HepG2 (cell line): Measurements from ENCODE around the gene CARMIL3. TPM values are rescaled to one million over a fixed set of nuclear protein-coding genes. Genes with fewer than 3 reads are reported as not detected.

Experiments used
- ATAC-seq: fragments of 200-7000 bp; cut with Tn5 transposase; 3 replicates; pipeline ENCODE4 v1.9.1; 2020; ENCODE audit warnings: mild to moderate bottlenecking, moderate library complexity
- BruUV-seq: library from RNA; stranded (reverse); fragments of 400-500 nt; replicated peaks from 2 replicates; lab custom pipeline; 2021; lab: Mats Ljungman, UMichigan
- CTCF ChIA-PET: fragments of 300-600 bp; formaldehyde crosslinking; extraction: SDS; loops from one replicate; lab custom pipeline; 2021; ENCODE audit warnings: low total read pairs, inconsistent platforms, low intra/inter-chr PET ratio; lab: Yijun Ruan, JAX
- POLR2A ChIA-PET: fragments of 350-600 bp; sonication (Branson Sonifier 250); formaldehyde crosslinking; loops from one replicate; lab custom pipeline; 2020; ENCODE audit warnings: antibody characterized with exemption, inconsistent platforms; lab: Yijun Ruan, JAX
- DNase-seq: peaks from one replicate; pipeline ENCODE4 v3.0.0-alpha.2; 2015; ENCODE audit warnings: low spot score
- FAIRE-seq: peaks from 3 replicates; lab custom pipeline; 2011; peaks lifted over from hg19 to GRCh38; lab: Jason Lieb, UNC
- H2AFZ ChIP-seq: one replicate; pipeline ENCODE4 v1.6.1; 2011; ENCODE audit warnings: low read length, inconsistent platforms
- H3K27ac ChIP-seq: fragments of 300-600 bp; 3 replicates; pipeline ENCODE4 v1.8.0; 2011; ENCODE audit warnings: mixed run types, mild to moderate bottlenecking, mixed read lengths, low read length, inconsistent platforms; ENCODE audit not compliant: insufficient read depth; ENCODE audit errors: extremely low read length
- H3K27me3 ChIP-seq, 2 experiments: fragments of 200-600 bp in 1 of 2; 2 replicates in 1 of 2; 3 replicates in 1 of 2; pipeline versions ENCODE4 v1.6.0 to v1.8.0; 2011; ENCODE audit warnings: low read length in 2 of 2, mild to moderate bottlenecking in 2 of 2, moderate library complexity in 2 of 2, inconsistent platforms in 1 of 2; ENCODE audit not compliant: insufficient read depth in 2 of 2, control insufficient read depth in 1 of 2
- H3K36me3 ChIP-seq, 2 experiments: fragments of 200-600 bp in 1 of 2; replicated peaks in 1 of 2; 2 replicates in 1 of 2; 3 replicates in 1 of 2; pipeline versions ENCODE4 v1.5.1 to v1.8.0; 2011; ENCODE audit warnings: low read length in 2 of 2, inconsistent platforms in 1 of 2; ENCODE audit not compliant: insufficient read depth in 2 of 2, control insufficient read depth in 1 of 2
- H3K4me1 ChIP-seq: 2 replicates; pipeline ENCODE4 v1.5.1; 2012; ENCODE audit warnings: low read length, inconsistent platforms; ENCODE audit not compliant: insufficient read depth
- H3K4me2 ChIP-seq: 2 replicates; pipeline ENCODE4 v1.6.0; 2011; ENCODE audit warnings: low read depth, low read length, inconsistent platforms
- H3K4me3 ChIP-seq, 3 experiments: fragments of 200-600 bp in 1 of 3; sonication (generic), shearing (Covaris generic) in 1 of 3; replicated peaks in 1 of 3; 2 replicates each; pipeline ENCODE4 v1.5.1; 2011 to 2016; ENCODE audit warnings: low read length in 3 of 3, inconsistent platforms in 2 of 3, low read depth in 2 of 3, mild to moderate bottlenecking in 2 of 3, control low read depth in 1 of 3, mixed read lengths in 1 of 3; ENCODE audit not compliant: insufficient read depth in 1 of 3
- H3K79me2 ChIP-seq: one replicate; pipeline ENCODE4 v1.6.1; 2011; ENCODE audit warnings: low read length, inconsistent platforms; ENCODE audit not compliant: insufficient read depth
- H3K9ac ChIP-seq: 2 replicates; pipeline ENCODE4 v1.6.0; 2011; ENCODE audit warnings: mild to moderate bottlenecking, low read depth, low read length, inconsistent platforms; ENCODE audit not compliant: insufficient read depth
- H3K9me3 ChIP-seq: 2 replicates; pipeline ENCODE4 v1.5.1; 2012; ENCODE audit warnings: mild to moderate bottlenecking, low read length
- H4K20me1 ChIP-seq: 2 replicates; pipeline ENCODE4 v1.6.0; 2011; ENCODE audit warnings: inconsistent platforms, mild to moderate bottlenecking, low read length, moderate library complexity; ENCODE audit not compliant: insufficient read depth
- CBX2 ChIP-seq, 2 experiments: fragments of 200-600 bp in 1 of 2; sonication (generic); formaldehyde crosslinking in 1 of 2; IDR thresholded peaks; 2 replicates each; pipeline versions ENCODE4 v1.7.0 to v1.8.1; 2018 to 2022; ENCODE audit warnings: low read depth in 2 of 2, low read length in 1 of 2, mild to moderate bottlenecking in 1 of 2, missing genetic modification reagents in 1 of 2
- MEIS2 ChIP-seq: sonication (generic); formaldehyde crosslinking; IDR thresholded peaks from 2 replicates; pipeline ENCODE4 v1.9.0; 2021; ENCODE audit warnings: mild to moderate bottlenecking, missing genetic modification reagents
- MYC ChIP-seq: sonication (generic); formaldehyde crosslinking; IDR thresholded peaks from 2 replicates; pipeline ENCODE4 v1.9.0; 2021; ENCODE audit warnings: missing genetic modification reagents, borderline replicate concordance
- NFRKB ChIP-seq: fragments of 450-650 bp; IDR thresholded peaks from 2 replicates; pipeline ENCODE4 v1.6.1; 2017
- ZMYM2 ChIP-seq: sonication (generic); formaldehyde crosslinking; IDR thresholded peaks from 2 replicates; pipeline ENCODE4 v1.8.0; 2022; ENCODE audit warnings: mild to moderate bottlenecking, missing genetic modification reagents
- WGBS: methylation state at CpG from one replicate; pipeline ENCODE4 v1.1.6; 2017; ENCODE audit warnings: low lambda C conversion rate; 5-methylcytosine and 5-hydroxymethylcytosine counted together
- in situ Hi-C: cut with HindIII; loops from 2 replicates; pipeline ENCODE4 v1.10.0; 2017; ENCODE audit warnings: low pct_unique_long_range_greater_than_20kb; ENCODE audit not compliant: extremely low pct_ligation_motif_present
- intact Hi-C: fragments of 100-400 bp; cut with micrococcal nuclease; formaldehyde crosslinking; loops from one replicate; pipeline ENCODE4 v1.10.0; 2022; ENCODE audit not compliant: unreplicated experiment
- polyA plus RNA-seq, 8 experiments: library from polyadenylated mRNA; depleted of rRNA in 3 of 8; stranded (reverse) in 7 of 8; unstranded in 1 of 8; fragments of >200 nt; fragmentation: Illumina TruSeq in 4 of 8; extraction: Trizol in 4 of 8; gene quantifications; 2 replicates each; pipeline versions ENCODE4 v1.2.1 to v1.2.3, GENCODE V29; 2011 to 2016; ENCODE audit warnings: low read depth in 4 of 8, missing spikeins in 1 of 8, mixed read lengths in 1 of 8; ENCODE audit not compliant: insufficient read depth in 1 of 8
- total RNA-seq, 5 experiments: library from RNA; depleted of rRNA; stranded (reverse); fragments of >200 nt; fragmentation: Illumina TruSeq; extraction: Trizol; gene quantifications; 2 replicates each; pipeline ENCODE4 v1.2.3, GENCODE V29; 2016; ENCODE audit warnings: low read depth in 1 of 5
- TF ChIP-seq, protein P1 (sequence below): sonication (generic); formaldehyde crosslinking; IDR thresholded peaks from 2 replicates; pipeline ENCODE4 v1.5.0; 2020; ENCODE audit warnings: mild to moderate bottlenecking, missing genetic modification reagents, moderate library complexity
- TF ChIP-seq, protein P2 (sequence below): sonication (generic); formaldehyde crosslinking; IDR thresholded peaks from 2 replicates; pipeline ENCODE4 v1.4.0; 2020; ENCODE audit warnings: missing genetic modification reagents
- TF ChIP-seq, protein P3 (sequence below): sonication (generic); formaldehyde crosslinking; conservative IDR thresholded peaks from 2 replicates; pipeline ENCODE4 v1.8.0; 2022; ENCODE audit warnings: low read depth, missing genetic modification reagents
- TF ChIP-seq, protein P4 (sequence below), 2 experiments: IDR thresholded peaks; 2 replicates each; pipeline ENCODE4 v1.6.1; 2011 to 2012; ENCODE audit warnings: low read length in 2 of 2, borderline replicate concordance in 1 of 2, low read depth in 1 of 2, mild to moderate bottlenecking in 1 of 2, moderate library complexity in 1 of 2

Gene CARMIL3
- total and polyA plus RNA-seq, 2 of the 13 experiments (the other 11 are each of a cell fraction or from before 2014, with no cell fraction given) = 0.27 to 0.55 TPM

DNA sequence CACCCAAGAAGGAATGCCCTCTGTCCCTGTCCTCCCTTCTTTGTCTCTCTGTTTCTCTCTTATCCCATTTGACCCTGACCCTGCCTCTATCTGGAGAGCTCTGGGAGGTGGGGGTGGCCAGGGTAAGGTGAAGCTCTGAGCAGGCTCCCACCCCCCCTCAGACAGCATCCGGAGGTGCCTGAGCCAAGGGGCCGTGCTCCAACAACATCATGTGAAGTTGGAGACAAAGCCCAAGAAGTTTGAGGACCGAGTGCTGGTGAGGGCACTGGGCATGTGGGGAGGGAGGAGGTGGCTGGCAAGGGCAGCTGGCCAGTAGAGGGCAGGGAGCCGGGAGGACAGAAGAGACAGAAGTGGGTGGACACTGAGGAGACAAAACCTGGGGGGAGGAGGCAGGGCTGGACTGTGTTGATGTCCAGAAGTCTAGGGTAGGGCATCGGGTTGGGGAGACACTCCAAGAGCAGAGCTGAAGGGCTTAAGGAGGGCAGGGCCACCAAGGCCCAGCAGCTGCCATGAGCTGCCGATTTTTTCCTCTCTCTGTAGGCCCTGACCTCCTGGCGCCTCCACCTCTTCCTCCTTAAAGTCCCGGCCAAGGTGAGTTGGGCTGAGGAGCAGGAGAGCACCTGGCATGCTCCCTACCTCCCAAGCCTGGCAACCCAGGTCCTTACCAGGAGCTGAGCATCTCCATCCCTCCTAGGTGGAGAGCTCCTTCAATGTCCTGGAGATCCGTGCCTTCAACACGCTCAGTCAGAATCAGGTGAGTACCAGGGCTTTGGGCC is 1.9 kb downstream of the CARMIL3 start (continued):
- TF ChIP-seq, protein P1, sequence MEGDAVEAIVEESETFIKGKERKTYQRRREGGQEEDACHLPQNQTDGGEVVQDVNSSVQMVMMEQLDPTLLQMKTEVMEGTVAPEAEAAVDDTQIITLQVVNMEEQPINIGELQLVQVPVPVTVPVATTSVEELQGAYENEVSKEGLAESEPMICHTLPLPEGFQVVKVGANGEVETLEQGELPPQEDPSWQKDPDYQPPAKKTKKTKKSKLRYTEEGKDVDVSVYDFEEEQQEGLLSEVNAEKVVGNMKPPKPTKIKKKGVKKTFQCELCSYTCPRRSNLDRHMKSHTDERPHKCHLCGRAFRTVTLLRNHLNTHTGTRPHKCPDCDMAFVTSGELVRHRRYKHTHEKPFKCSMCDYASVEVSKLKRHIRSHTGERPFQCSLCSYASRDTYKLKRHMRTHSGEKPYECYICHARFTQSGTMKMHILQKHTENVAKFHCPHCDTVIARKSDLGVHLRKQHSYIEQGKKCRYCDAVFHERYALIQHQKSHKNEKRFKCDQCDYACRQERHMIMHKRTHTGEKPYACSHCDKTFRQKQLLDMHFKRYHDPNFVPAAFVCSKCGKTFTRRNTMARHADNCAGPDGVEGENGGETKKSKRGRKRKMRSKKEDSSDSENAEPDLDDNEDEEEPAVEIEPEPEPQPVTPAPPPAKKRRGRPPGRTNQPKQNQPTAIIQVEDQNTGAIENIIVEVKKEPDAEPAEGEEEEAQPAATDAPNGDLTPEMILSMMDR (CRISPR knock-in tag) = peak; percentile 28
- TF ChIP-seq ZMYM2 (no peak), CBX2 (IDR thresholded peaks at IDR 0.05; ENCODE audit: low read depth, low read length) (no peak), CBX2 (CRISPR knock-in tag; IDR thresholded peaks at IDR 0.05; ENCODE audit: low read depth) (no peak)
- TF ChIP-seq, protein P2, sequence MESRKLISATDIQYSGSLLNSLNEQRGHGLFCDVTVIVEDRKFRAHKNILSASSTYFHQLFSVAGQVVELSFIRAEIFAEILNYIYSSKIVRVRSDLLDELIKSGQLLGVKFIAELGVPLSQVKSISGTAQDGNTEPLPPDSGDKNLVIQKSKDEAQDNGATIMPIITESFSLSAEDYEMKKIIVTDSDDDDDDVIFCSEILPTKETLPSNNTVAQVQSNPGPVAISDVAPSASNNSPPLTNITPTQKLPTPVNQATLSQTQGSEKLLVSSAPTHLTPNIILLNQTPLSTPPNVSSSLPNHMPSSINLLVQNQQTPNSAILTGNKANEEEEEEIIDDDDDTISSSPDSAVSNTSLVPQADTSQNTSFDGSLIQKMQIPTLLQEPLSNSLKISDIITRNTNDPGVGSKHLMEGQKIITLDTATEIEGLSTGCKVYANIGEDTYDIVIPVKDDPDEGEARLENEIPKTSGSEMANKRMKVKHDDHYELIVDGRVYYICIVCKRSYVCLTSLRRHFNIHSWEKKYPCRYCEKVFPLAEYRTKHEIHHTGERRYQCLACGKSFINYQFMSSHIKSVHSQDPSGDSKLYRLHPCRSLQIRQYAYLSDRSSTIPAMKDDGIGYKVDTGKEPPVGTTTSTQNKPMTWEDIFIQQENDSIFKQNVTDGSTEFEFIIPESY = no peak
- TF ChIP-seq, protein P3, sequence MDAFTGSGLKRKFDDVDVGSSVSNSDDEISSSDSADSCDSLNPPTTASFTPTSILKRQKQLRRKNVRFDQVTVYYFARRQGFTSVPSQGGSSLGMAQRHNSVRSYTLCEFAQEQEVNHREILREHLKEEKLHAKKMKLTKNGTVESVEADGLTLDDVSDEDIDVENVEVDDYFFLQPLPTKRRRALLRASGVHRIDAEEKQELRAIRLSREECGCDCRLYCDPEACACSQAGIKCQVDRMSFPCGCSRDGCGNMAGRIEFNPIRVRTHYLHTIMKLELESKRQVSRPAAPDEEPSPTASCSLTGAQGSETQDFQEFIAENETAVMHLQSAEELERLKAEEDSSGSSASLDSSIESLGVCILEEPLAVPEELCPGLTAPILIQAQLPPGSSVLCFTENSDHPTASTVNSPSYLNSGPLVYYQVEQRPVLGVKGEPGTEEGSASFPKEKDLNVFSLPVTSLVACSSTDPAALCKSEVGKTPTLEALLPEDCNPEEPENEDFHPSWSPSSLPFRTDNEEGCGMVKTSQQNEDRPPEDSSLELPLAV (CRISPR knock-in tag) = no peak

DNA sequence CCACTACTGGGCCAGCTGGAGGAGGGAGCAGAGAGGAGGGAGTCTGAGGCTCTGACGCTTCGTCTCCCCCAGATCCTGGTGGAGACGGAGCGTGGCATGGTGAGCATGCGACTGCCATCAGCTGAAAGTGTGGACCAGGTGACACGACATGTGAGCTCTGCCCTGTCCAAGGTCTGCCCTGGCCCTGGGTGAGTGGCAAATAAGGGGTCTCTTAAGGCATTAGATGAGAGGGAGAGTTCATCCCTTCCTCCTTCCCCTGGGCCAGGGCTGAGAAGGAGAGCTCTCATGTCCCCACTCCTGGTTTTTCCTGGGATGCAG is 2.5 kb downstream of the CARMIL3 start:
- ATAC-seq (no peak), FAIRE-seq (no peak)
- no peaks in the 10 kb centered on the region for H3K36me3 ChIP-seq
- POLR2A ChIA-PET = interaction anchor here (1.0 to 6.3 kb wide), 5 partner anchors 27 to 188 kb away, joined by 4 to 124 read pairs (median 6); partner anchors contain the start of genes DCAF11, NRL, PCK2 and PSME2
- peaks cover 45% of the 10 kb centered on the region for H3K4me1 ChIP-seq
- no peak overlapping the region for H3K9ac ChIP-seq
- H3K9me3 ChIP-seq = no peaks in the 10 kb centered on the region
- H3K79me2 ChIP-seq = no peaks in the 10 kb centered on the region
- in situ Hi-C loops = loop anchor here (5.0 kb wide), 1 partner anchor 47 kb away; no protein-coding TSS in a partner anchor
- TF ChIP-seq, protein P4, sequence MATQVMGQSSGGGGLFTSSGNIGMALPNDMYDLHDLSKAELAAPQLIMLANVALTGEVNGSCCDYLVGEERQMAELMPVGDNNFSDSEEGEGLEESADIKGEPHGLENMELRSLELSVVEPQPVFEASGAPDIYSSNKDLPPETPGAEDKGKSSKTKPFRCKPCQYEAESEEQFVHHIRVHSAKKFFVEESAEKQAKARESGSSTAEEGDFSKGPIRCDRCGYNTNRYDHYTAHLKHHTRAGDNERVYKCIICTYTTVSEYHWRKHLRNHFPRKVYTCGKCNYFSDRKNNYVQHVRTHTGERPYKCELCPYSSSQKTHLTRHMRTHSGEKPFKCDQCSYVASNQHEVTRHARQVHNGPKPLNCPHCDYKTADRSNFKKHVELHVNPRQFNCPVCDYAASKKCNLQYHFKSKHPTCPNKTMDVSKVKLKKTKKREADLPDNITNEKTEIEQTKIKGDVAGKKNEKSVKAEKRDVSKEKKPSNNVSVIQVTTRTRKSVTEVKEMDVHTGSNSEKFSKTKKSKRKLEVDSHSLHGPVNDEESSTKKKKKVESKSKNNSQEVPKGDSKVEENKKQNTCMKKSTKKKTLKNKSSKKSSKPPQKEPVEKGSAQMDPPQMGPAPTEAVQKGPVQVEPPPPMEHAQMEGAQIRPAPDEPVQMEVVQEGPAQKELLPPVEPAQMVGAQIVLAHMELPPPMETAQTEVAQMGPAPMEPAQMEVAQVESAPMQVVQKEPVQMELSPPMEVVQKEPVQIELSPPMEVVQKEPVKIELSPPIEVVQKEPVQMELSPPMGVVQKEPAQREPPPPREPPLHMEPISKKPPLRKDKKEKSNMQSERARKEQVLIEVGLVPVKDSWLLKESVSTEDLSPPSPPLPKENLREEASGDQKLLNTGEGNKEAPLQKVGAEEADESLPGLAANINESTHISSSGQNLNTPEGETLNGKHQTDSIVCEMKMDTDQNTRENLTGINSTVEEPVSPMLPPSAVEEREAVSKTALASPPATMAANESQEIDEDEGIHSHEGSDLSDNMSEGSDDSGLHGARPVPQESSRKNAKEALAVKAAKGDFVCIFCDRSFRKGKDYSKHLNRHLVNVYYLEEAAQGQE (IDR thresholded peaks at IDR 0.05; ENCODE audit: borderline replicate concordance in 1 of 2, low read depth in 1 of 2, low read length in 2 of 2) = peak in 1 of 2 experiments; percentile 49; a peak in 1 of 4 replicates
- TF ChIP-seq MYC (CRISPR knock-in tag) (0 out of 2 replicates have a peak, but pooled peaks have one; percentile 21), NFRKB (no peak), MEIS2 (no peak)
- TF ChIP-seq, all 625 proteins: peak for 2
- DNase-seq = no peak
- Histone ChIP-seq H3K4me2 (no peak overlapping the region), H3K4me3 (no peak overlapping the region), H2AFZ (no peak overlapping the region), H3K27me3 (peaks cover 20 to 80% of the 10 kb centered on the region in 2 experiments), H3K27ac (no peak overlapping the region), H4K20me1 (no peaks in the 10 kb centered on the region)
- intact Hi-C loops = no loop called here
- BruUV-seq = no TSS peak
- 45% methylated on average over 6 of the region's 6 CpGs for WGBS
- CTCF ChIA-PET = no interaction called here
